ENCODE measurements around the gene TMC3.
A peak's percentile ranks its signal among the peaks of the same experiment; 100 is the strongest.

Gene TMC3

DNA sequence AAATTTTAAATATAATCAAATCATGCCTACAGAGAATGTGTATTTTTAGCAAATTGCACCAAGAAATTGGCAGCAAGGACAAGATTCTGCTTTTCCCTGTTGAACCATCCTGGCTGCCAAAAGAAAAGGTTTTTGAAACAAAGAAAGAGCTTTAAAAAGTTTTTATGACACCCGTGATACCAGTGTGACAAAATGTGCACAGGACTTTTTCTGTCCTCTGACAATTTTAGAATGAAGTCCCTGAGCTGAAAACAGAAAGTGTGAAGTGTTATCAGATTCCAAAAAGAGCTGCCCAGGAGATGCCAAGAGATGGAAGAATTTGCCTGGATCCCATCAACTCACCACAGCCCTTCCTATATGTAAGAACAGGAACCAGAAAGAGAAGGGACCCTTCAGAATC lies 33.2 kb upstream of the TMC3 start:
- Histone ChIP-seq H3K36me3 (ENCODE audit: control insufficient read depth, insufficient read depth, low read length) (no peaks in the 10 kb centered on the region), H3K27me3 (replicated peaks; ENCODE audit: control insufficient read depth, insufficient read depth, low read length) (peaks cover 3% of the 10 kb centered on the region; the same call in 1 of the 2 replicates), H3K4me3 (replicated peaks; ENCODE audit: low read depth, low read length) (no peak overlapping the region)
- DNase-seq (ENCODE audit: extremely low read depth, insufficient read length) = no peak
- TF ChIP-seq, protein P1, sequence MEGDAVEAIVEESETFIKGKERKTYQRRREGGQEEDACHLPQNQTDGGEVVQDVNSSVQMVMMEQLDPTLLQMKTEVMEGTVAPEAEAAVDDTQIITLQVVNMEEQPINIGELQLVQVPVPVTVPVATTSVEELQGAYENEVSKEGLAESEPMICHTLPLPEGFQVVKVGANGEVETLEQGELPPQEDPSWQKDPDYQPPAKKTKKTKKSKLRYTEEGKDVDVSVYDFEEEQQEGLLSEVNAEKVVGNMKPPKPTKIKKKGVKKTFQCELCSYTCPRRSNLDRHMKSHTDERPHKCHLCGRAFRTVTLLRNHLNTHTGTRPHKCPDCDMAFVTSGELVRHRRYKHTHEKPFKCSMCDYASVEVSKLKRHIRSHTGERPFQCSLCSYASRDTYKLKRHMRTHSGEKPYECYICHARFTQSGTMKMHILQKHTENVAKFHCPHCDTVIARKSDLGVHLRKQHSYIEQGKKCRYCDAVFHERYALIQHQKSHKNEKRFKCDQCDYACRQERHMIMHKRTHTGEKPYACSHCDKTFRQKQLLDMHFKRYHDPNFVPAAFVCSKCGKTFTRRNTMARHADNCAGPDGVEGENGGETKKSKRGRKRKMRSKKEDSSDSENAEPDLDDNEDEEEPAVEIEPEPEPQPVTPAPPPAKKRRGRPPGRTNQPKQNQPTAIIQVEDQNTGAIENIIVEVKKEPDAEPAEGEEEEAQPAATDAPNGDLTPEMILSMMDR (IDR thresholded peaks at IDR 0.05; ENCODE audit: insufficient read depth, low read length, poor library complexity, severe bottlenecking) = no peak

DNA sequence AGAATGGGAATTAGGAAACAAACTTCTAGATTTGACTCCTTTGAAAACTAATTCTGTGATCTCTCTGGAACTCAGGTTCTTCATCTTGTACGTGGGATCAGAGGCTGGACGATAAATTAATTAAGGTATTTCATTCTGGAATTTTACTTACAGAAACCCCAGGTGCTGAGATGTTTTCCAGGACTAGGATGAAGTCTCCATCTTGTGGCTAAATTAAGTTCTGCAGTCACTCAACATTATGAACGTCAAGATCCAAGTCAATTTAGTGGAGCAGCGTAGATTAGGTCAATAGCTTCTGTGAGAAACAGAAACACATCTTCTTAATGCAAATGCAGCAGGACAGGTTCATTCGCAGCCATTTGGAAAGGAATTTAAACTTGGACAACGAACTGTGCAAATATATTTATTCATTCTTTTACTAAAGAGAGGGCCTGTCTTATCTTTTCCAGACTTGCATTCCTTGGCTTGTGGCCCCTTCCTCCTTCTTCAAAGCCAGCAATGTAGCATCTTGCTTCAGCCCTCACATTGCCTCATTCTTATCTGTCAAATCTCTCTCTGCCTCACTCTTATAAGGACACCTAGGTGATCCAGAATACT lies 26.7 kb upstream of the TMC3 start:
- Histone ChIP-seq H3K4me3 (replicated peaks; ENCODE audit: low read depth, low read length) (no peak overlapping the region), H3K36me3 (ENCODE audit: control insufficient read depth, insufficient read depth, low read length) (no peaks in the 10 kb centered on the region), H3K27me3 (replicated peaks; ENCODE audit: control insufficient read depth, insufficient read depth, low read length) (no peaks in the 10 kb centered on the region)
- no peak for DNase-seq (ENCODE audit: extremely low read depth, insufficient read length)
- TF ChIP-seq, protein P1 (IDR thresholded peaks at IDR 0.05; ENCODE audit: insufficient read depth, low read length, poor library complexity, severe bottlenecking) = peak; percentile 60

DNA sequence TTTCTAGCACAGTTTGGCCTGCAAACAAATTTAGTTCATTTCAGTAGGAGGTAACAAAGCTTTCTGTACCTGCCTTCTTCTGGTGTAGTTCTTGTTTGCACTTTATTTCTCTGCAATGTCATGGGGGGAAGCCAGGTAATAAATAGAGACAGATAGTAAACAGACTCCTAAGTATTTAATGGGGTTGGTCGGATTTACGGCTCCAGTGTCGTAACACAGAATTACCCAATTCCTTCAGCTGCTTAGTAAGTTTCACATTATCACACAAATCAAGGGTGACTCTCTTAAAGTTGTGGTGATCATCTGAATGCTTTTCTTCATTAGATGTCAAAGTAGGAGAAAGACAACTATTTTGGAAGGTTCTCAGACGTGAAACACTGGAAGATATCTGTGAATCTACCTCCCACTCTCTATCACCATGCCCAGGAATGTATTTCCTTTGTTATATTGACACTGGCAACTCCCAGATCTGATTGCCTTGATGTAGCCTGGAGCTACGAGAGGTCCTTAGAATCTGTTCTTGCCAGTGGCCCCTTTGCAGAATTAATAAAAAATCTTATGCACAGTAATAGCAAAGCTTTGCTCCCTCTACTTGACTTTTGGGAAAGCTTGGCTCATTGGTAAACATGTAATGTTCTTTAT lies 25.0 kb upstream of the TMC3 start:
- no peaks in the 10 kb centered on the region for H3K36me3 ChIP-seq (ENCODE audit: control insufficient read depth, insufficient read depth, low read length)
- TF ChIP-seq, protein P1 (IDR thresholded peaks at IDR 0.05; ENCODE audit: insufficient read depth, low read length, poor library complexity, severe bottlenecking) = no peak
- no peak overlapping the region for H3K4me3 ChIP-seq (replicated peaks; ENCODE audit: low read depth, low read length)
- no peaks in the 10 kb centered on the region for H3K27me3 ChIP-seq (replicated peaks; ENCODE audit: control insufficient read depth, insufficient read depth, low read length)
- DNase-seq (ENCODE audit: extremely low read depth, insufficient read length) = no peak

DNA sequence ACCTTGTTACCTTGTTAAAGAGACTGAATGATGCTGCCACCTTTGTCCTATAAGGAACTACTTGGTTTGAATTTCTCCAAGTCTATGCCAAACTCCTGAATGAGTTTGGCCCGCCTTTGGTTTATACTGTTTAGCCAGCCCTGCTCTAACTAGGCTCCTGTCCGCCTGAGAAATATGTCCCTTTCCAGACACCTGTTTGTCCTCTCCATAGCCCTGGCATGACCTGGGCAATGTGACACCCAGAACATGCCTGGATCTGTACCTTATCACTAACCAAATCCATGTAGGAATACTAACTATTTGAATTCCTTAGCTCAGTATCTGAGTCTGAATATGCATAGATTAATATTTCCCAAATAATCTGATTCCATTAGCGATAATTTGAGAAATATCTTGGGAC lies 24.4 kb upstream of the TMC3 start:
- TF ChIP-seq, protein P1 (IDR thresholded peaks at IDR 0.05; ENCODE audit: insufficient read depth, low read length, poor library complexity, severe bottlenecking) = no peak
- no peak for DNase-seq (ENCODE audit: extremely low read depth, insufficient read length)
- Histone ChIP-seq H3K27me3 (replicated peaks; ENCODE audit: control insufficient read depth, insufficient read depth, low read length) (no peaks in the 10 kb centered on the region), H3K4me3 (replicated peaks; ENCODE audit: low read depth, low read length) (no peak overlapping the region), H3K36me3 (ENCODE audit: control insufficient read depth, insufficient read depth, low read length) (no peaks in the 10 kb centered on the region)

DNA sequence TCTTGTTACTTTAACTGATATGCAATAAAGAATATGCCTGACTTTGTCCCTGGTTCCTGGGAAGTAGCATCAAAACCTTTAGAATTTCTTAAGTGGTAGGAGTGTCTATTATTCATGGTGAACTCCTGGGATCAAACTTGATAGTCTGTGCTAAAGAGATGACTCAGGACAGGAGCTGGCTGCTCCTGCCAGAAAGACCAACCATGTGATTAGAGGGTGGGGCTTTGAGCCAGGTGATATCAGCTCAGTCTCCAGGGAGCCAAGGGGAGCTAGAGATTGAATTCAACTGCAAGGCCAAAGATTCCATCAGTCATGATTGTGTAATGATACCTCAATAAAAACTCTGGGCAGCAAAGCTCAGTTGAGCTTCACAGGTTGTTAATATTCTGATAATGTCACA lies 20.6 kb upstream of the TMC3 start:
- no peaks in the 10 kb centered on the region for H3K27me3 ChIP-seq (replicated peaks; ENCODE audit: control insufficient read depth, insufficient read depth, low read length)
- no peaks in the 10 kb centered on the region for H3K36me3 ChIP-seq (ENCODE audit: control insufficient read depth, insufficient read depth, low read length)
- no peak for DNase-seq (ENCODE audit: extremely low read depth, insufficient read length)
- TF ChIP-seq, protein P1 (IDR thresholded peaks at IDR 0.05; ENCODE audit: insufficient read depth, low read length, poor library complexity, severe bottlenecking) = no peak
- H3K4me3 ChIP-seq (replicated peaks; ENCODE audit: low read depth, low read length) = no peak overlapping the region

Measured in GM06990 (cell line).